ENCODE data around the gene BNC2. TPM values are rescaled to one million over a fixed set of nuclear protein-coding genes. Genes with fewer than 3 reads are reported as not detected.

Gene BNC2
- total and polyA plus RNA-seq, 2 of the 13 experiments (the other 11 are each of a cell fraction or from before 2014, with no cell fraction given), result not detected

GRCh38 chr9:16653491-16654399, 216.7 kb downstream of the BNC2 start (continued):
- TF ChIP-seq, protein P1, sequence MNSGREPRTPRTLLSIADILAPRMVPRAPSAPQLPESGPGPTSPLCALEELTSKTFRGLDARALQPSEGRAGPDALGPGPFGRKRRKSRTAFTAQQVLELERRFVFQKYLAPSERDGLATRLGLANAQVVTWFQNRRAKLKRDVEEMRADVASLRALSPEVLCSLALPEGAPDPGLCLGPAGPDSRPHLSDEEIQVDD (CRISPR knock-in tag; IDR thresholded peaks at IDR 0.05; ENCODE audit: borderline replicate concordance), result no peak
- TF ChIP-seq FOXP4 (CRISPR knock-in tag; IDR thresholded peaks at IDR 0.05) (0 out of 2 replicates have a peak, but pooled peaks have one; percentile 39), ZNF703 (CRISPR knock-in tag; IDR thresholded peaks at IDR 0.05; ENCODE audit: borderline replicate concordance) (no peak), IRF9 (CRISPR knock-in tag; IDR thresholded peaks at IDR 0.05; ENCODE audit: borderline replicate concordance) (no peak)

GRCh38 chr9:16652582-16652981, 217.9 kb downstream of the BNC2 start:
- ATAC-seq, result no peak
- no peak overlapping the region for H3K4me3 ChIP-seq (replicated peaks in 1 of 3; ENCODE audit: insufficient read depth in 1 of 3, low read depth in 2 of 3, low read length in 3 of 3)

More at GRCh38 chr9:16652582-16652981, 217.9 kb downstream of the BNC2 start:
- Histone ChIP-seq H3K79me2 (ENCODE audit: insufficient read depth, low read length) (no peaks in the 10 kb centered on the region), H3K27me3 (ENCODE audit: control insufficient read depth in 1 of 2, insufficient read depth in 2 of 2, low read length in 2 of 2) (no peaks in the 10 kb centered on the region), H3K9me3 (ENCODE audit: low read length) (no peaks in the 10 kb centered on the region), H3K9ac (ENCODE audit: insufficient read depth, low read depth, low read length) (no peak overlapping the region), H3K27ac (ENCODE audit: extremely low read length, insufficient read depth, low read length) (no peak overlapping the region), H3K4me1 (ENCODE audit: insufficient read depth, low read length) (peaks cover 12% of the 10 kb centered on the region; the same call in 1 of the 2 replicates), H3K36me3 (replicated peaks in 1 of 2; ENCODE audit: control insufficient read depth in 1 of 2, insufficient read depth in 2 of 2, low read length in 2 of 2) (no peaks in the 10 kb centered on the region), H2AFZ (ENCODE audit: low read length) (no peak overlapping the region), H4K20me1 (ENCODE audit: insufficient read depth, low read length) (no peaks in the 10 kb centered on the region), H3K4me2 (ENCODE audit: low read depth, low read length) (no peak overlapping the region)
- WGBS (ENCODE audit: low lambda C conversion rate), result 23% methylated on average over 4 of the region's 4 CpGs
- DNase-seq (ENCODE audit: low spot score) (no peak), FAIRE-seq (no peak)
- no TSS peak for BruUV-seq (replicated peaks)
- intact Hi-C loops (cut with micrococcal nuclease; ENCODE audit: unreplicated experiment), result no loop called here
- in situ Hi-C loops (cut with HindIII; ENCODE audit: extremely low pct_ligation_motif_present, low pct_unique_long_range_greater_than_20kb), result no loop called here
- POLR2A ChIA-PET, result no interaction called here
- TF ChIP-seq ZNF296 (CRISPR knock-in tag; conservative IDR thresholded peaks at IDR 0.05), result no peak
- TF ChIP-seq ZNF510 (CRISPR knock-in tag; IDR thresholded peaks at IDR 0.05; ENCODE audit: low read depth), result no peak
- TF ChIP-seq ZNF850 (CRISPR knock-in tag; conservative IDR thresholded peaks at IDR 0.05), result no peak
- no peak for TF ChIP-seq ZNF136 (CRISPR knock-in tag; IDR thresholded peaks at IDR 0.05; ENCODE audit: low read depth)
- no peak for TF ChIP-seq NFATC3 (CRISPR knock-in tag; IDR thresholded peaks at IDR 0.05)
- no peak for TF ChIP-seq ELF4 (CRISPR knock-in tag; IDR thresholded peaks at IDR 0.05; ENCODE audit: borderline replicate concordance)
- no peak for TF ChIP-seq ZNF562 (CRISPR knock-in tag; IDR thresholded peaks at IDR 0.05; ENCODE audit: borderline replicate concordance)
- no peak for TF ChIP-seq HHEX (CRISPR knock-in tag; IDR thresholded peaks at IDR 0.05)
- TF ChIP-seq KLF6 (CRISPR knock-in tag; IDR thresholded peaks at IDR 0.05), result no peak
- CTCF ChIA-PET (ENCODE audit: low intra/inter-chr PET ratio, low total read pairs), result no interaction called here
